Breast epithelium (tissue), 4 donors: Measurements from ENCODE around the gene DCLK1. TPM values are rescaled to one million over a fixed set of nuclear protein-coding genes. Genes with fewer than 3 reads are reported as not detected.

Experiments used
- DNase-seq, 2 donors: peaks; one replicate each; pipeline ENCODE4 v3.0.0-alpha.2; 2019; ENCODE audit warnings: low spot score in 2 of 2
- H3K27ac ChIP-seq, 2 donors: fragments of 200-600 bp; sonication (generic) in 1 of 2; one replicate each; pipeline ENCODE4 v1.5.1; 2016 to 2019; ENCODE audit warnings: mild to moderate bottlenecking in 1 of 2
- H3K27me3 ChIP-seq, 2 donors: fragments of 200-600 bp; sonication (generic) in 1 of 2; one replicate each; pipeline versions ENCODE4 v1.5.1 to v1.6.0; 2017 to 2019; ENCODE audit warnings: control low read depth in 1 of 2, mild to moderate bottlenecking in 1 of 2
- H3K36me3 ChIP-seq: fragments of 200-600 bp; one replicate; pipeline ENCODE4 v1.5.1; 2019
- H3K4me1 ChIP-seq, 2 donors: fragments of 200-600 bp; sonication (generic); one replicate each; pipeline ENCODE4 v1.5.1; 2016 to 2019; ENCODE audit warnings: control low read depth in 1 of 2
- H3K4me3 ChIP-seq, 3 donors: fragments of 200-600 bp; sonication (generic); 1 replicate in 2 of 3; 2 replicates in 1 of 3; pipeline ENCODE4 v1.5.1; 2016 to 2019; ENCODE audit warnings: mild to moderate bottlenecking in 3 of 3, moderate library complexity in 2 of 3
- H3K9me3 ChIP-seq, 2 donors: fragments of 200-600 bp; sonication (generic) in 1 of 2; one replicate each; pipeline ENCODE4 v1.5.1; 2016 to 2019; ENCODE audit warnings: control low read depth in 1 of 2
- POLR2A ChIP-seq: fragments of 450-650 bp; IDR thresholded peaks from one replicate; pipeline ENCODE4 v1.6.1; 2016; ENCODE audit warnings: antibody characterized with exemption, mild to moderate bottlenecking, moderate library complexity
- POLR2AphosphoS5 ChIP-seq, 3 donors: sonication (generic); formaldehyde crosslinking; IDR thresholded peaks; one replicate each; pipeline ENCODE4 v1.6.1; 2017; ENCODE audit warnings: antibody characterized with exemption in 3 of 3
- intact Hi-C: fragments of 100-400 bp; cut with DNase I; formaldehyde crosslinking; loops from one replicate; pipeline ENCODE4 v1.15.1; 2023; ENCODE audit warnings: low total_unique reads
- total RNA-seq, 3 donors: library from RNA; depleted of rRNA; stranded (reverse); fragments of >200 nt; gene quantifications; one replicate each; pipeline ENCODE4 v1.1.0, GENCODE V29; 2016
- TF ChIP-seq, protein P1 (sequence below), 3 donors: fragments of 450-650 bp; IDR thresholded peaks; one replicate each; pipeline ENCODE4 v1.5.1; 2016 to 2017; ENCODE audit warnings: antibody characterized with exemption in 3 of 3, mild to moderate bottlenecking in 3 of 3, moderate library complexity in 3 of 3

The DCLK1 gene
- total RNA-seq, 3 donors from 2014 or later, result 21.2 to 158 (median 28.2) TPM

GRCh38 chr13:35763060-35763781 lies 368.0 kb downstream of the DCLK1 start:
- Histone ChIP-seq H3K9me3 (no peaks in the 10 kb centered on the region), H3K27ac (no peak overlapping the region), H3K4me3 (no peak overlapping the region), H3K36me3 (no peaks in the 10 kb centered on the region), H3K27me3 (no peaks in the 10 kb centered on the region), H3K4me1 (no peaks in the 10 kb centered on the region)
- no peak for DNase-seq
- intact Hi-C loops, result no loop called here
- TF ChIP-seq, protein P1, sequence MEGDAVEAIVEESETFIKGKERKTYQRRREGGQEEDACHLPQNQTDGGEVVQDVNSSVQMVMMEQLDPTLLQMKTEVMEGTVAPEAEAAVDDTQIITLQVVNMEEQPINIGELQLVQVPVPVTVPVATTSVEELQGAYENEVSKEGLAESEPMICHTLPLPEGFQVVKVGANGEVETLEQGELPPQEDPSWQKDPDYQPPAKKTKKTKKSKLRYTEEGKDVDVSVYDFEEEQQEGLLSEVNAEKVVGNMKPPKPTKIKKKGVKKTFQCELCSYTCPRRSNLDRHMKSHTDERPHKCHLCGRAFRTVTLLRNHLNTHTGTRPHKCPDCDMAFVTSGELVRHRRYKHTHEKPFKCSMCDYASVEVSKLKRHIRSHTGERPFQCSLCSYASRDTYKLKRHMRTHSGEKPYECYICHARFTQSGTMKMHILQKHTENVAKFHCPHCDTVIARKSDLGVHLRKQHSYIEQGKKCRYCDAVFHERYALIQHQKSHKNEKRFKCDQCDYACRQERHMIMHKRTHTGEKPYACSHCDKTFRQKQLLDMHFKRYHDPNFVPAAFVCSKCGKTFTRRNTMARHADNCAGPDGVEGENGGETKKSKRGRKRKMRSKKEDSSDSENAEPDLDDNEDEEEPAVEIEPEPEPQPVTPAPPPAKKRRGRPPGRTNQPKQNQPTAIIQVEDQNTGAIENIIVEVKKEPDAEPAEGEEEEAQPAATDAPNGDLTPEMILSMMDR (IDR thresholded peaks at IDR 0.05), result no peak

GRCh38 chr13:35761440-35762252 lies 369.5 kb downstream of the DCLK1 start:
- intact Hi-C loops, result no loop called here
- no peaks in the 10 kb centered on the region for H3K27me3 ChIP-seq
- H3K27ac ChIP-seq, result no peak overlapping the region
- no peaks in the 10 kb centered on the region for H3K36me3 ChIP-seq
- no peak overlapping the region for H3K4me3 ChIP-seq
- no peaks in the 10 kb centered on the region for H3K9me3 ChIP-seq
- DNase-seq, result no peak
- TF ChIP-seq POLR2A, result no peak
- TF ChIP-seq, protein P1 (IDR thresholded peaks at IDR 0.05), result no peak
- TF ChIP-seq POLR2AphosphoS5 (IDR thresholded peaks at IDR 0.05), result no peak
- H3K4me1 ChIP-seq, result no peaks in the 10 kb centered on the region

- Histone ChIP-seq H3K27me3 (no peaks in the 10 kb centered on the region), H3K27ac (no peak overlapping the region), H3K36me3 (no peaks in the 10 kb centered on the region), H3K4me1 (no peaks in the 10 kb centered on the region), H3K4me3 (no peak overlapping the region), H3K9me3 (no peaks in the 10 kb centered on the region)
- intact Hi-C loops, result no loop called here
- no peak for DNase-seq
- TF ChIP-seq POLR2A, result no peak
- TF ChIP-seq, protein P1 (IDR thresholded peaks at IDR 0.05), result no peak
- no peak for TF ChIP-seq POLR2AphosphoS5 (IDR thresholded peaks at IDR 0.05)
These were observed 370.4 kb downstream of the DCLK1 start for GRCh38 chr13:35760735-35761281.

GRCh38 chr13:35747594-35747993 lies 383.6 kb downstream of the DCLK1 start:
- Histone ChIP-seq H3K36me3 (no peaks in the 10 kb centered on the region), H3K4me1 (no peaks in the 10 kb centered on the region), H3K27ac (no peak overlapping the region), H3K4me3 (no peak overlapping the region), H3K27me3 (no peaks in the 10 kb centered on the region), H3K9me3 (peaks cover 0 to 9% of the 10 kb centered on the region in 2 donors)
- intact Hi-C loops, result no loop called here
- DNase-seq, result no peak
- TF ChIP-seq POLR2AphosphoS5 (IDR thresholded peaks at IDR 0.05) (no peak), POLR2A (no peak)
- TF ChIP-seq, protein P1 (IDR thresholded peaks at IDR 0.05), result no peak
